ENCODE data around the gene TFAP2E. TPM values are rescaled to one million over a fixed set of nuclear protein-coding genes. Genes with fewer than 3 reads are reported as not detected.

TFAP2E gene
- total RNA-seq, 4 donors from 2014 or later: not detected

GRCh38 chr1:35555601-35556477 is 17.3 kb upstream of the TFAP2E start:
- ATAC-seq: no peak
- in situ Hi-C loops (cut with MboI; ENCODE audit: low sequenced_read_pairs in 4 of 4): loop anchor here in 1 of 4 donors (10.0 kb wide), 1 partner anchor 361 kb away; the partner anchor contains the start of gene SFPQ
- Histone ChIP-seq H3K27me3 (no peaks in the 10 kb centered on the region), H3K36me3 (peaks cover 0 to 16% of the 10 kb centered on the region in 2 donors), H3K4me3 (peak overlapping the region; percentile 84 to 99 (median 98)), H3K9me3 (no peaks in the 10 kb centered on the region), H3K27ac (peak overlapping the region; percentile 91 to 100 (median 99)), H3K4me1 (peaks cover 45 to 61% of the 10 kb centered on the region in 2 donors)
- intact Hi-C loops (cut with DNase I; ENCODE audit: low total_unique reads): loop anchor here (2.0 to 10.0 kb wide), 4 partner anchors 85 to 909 kb away; partner anchors contain the start of genes C1orf216, MRPS15, PSMB2 and SFPQ
- TF ChIP-seq POLR2A (IDR thresholded peaks at IDR 0.05) (no peak), CTCF (IDR thresholded peaks at IDR 0.05 in 4 of 5, conservative IDR thresholded peaks at IDR 0.05 in 1 of 5) (no peak)
- no peak for DNase-seq

DNA sequence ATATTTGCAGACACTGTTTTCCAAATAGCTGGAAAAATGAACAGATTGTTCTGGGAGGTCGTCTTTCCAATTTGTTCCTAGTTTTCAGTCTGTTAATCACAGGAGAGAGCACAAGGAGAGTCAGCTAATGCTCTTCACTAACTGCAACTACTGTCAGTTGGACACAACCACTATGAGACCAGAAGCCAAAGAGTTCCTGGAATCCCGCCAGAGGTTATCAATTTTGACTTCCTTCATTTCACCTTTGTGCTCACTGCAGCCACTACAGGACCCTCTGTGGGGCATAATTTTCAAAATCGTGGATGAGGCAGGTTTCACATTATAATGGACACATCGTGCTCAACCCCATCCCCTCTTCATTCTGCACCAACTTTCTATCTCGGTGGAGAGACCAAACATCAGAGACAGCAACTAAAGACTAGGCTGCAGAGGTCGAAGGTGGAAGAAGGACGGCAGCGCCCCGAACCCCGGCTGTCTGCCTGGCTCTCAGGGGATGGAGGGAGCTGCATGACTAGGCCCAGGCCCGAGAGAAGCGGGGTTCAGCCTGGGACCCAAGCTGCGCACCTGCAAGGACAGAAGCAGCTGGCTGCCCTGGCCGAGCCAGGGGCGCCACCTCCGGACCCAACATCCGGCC is 16.5 kb upstream of the TFAP2E start:
- no peak for ATAC-seq
- no peak for TF ChIP-seq POLR2A (IDR thresholded peaks at IDR 0.05)
- no peak for TF ChIP-seq CTCF (IDR thresholded peaks at IDR 0.05 in 4 of 5, conservative IDR thresholded peaks at IDR 0.05 in 1 of 5)

GRCh38 chr1:35557118-35557610 is 15.9 kb upstream of the TFAP2E start, which contains the start of gene KIAA0319L:
TSS of gene KIAA0319L (minus strand) at chr1:35557403. CDS start at chr1:35554491, 2,912 bp downstream.
- no peaks in the 10 kb centered on the region for H3K9me3 ChIP-seq
- H3K4me3 ChIP-seq: peak within 1 kb of the TSS; percentile 84 to 99 (median 98)
- in situ Hi-C loops (cut with MboI; ENCODE audit: low sequenced_read_pairs in 4 of 4): loop anchor here in 1 of 4 donors (10.0 kb wide), 1 partner anchor 362 kb away; the partner anchor contains the start of gene SFPQ
- H3K4me1 ChIP-seq: peaks cover 45 to 69% of the 10 kb centered on the region in 2 donors
- intact Hi-C loops (cut with DNase I; ENCODE audit: low total_unique reads): loop anchor here (2.0 to 10.0 kb wide), 4 partner anchors 84 to 908 kb away; partner anchors contain the start of genes C1orf216, MRPS15, PSMB2 and SFPQ
- peak within 1 kb of the TSS; percentile 91 to 100 (median 99) for H3K27ac ChIP-seq
- peaks cover 0 to 9% of the 10 kb centered on the region in 2 donors for H3K36me3 ChIP-seq
- TF ChIP-seq POLR2A (IDR thresholded peaks at IDR 0.05): peak; percentile 68 to 81
- TF ChIP-seq CTCF (IDR thresholded peaks at IDR 0.05 in 4 of 5, conservative IDR thresholded peaks at IDR 0.05 in 1 of 5): peak in 1 of 5 experiments; percentile 12
- H3K27me3 ChIP-seq: no peaks in the 10 kb centered on the region
- peak; percentile 93 to 94 for ATAC-seq
- peak; percentile 82 to 83 for DNase-seq

More for the DNA sequence above, 16.5 kb upstream of the TFAP2E start:
- peak overlapping the region; percentile 84 to 99 (median 98) for H3K4me3 ChIP-seq
- peaks cover 45 to 69% of the 10 kb centered on the region in 2 donors for H3K4me1 ChIP-seq
- DNase-seq: no peak
- intact Hi-C loops (cut with DNase I; ENCODE audit: low total_unique reads) (loop anchor here (2.0 to 10.0 kb wide), 4 partner anchors 84 to 908 kb away; partner anchors contain the start of genes C1orf216, MRPS15, PSMB2 and SFPQ), in situ Hi-C loops (cut with MboI; ENCODE audit: low sequenced_read_pairs in 4 of 4) (loop anchor here in 1 of 4 donors (10.0 kb wide), 1 partner anchor 362 kb away; the partner anchor contains the start of gene SFPQ)
- H3K27me3 ChIP-seq: no peaks in the 10 kb centered on the region
- peaks cover 0 to 15% of the 10 kb centered on the region in 2 donors for H3K36me3 ChIP-seq
- H3K9me3 ChIP-seq: no peaks in the 10 kb centered on the region
- H3K27ac ChIP-seq: peak overlapping the region; percentile 91 to 100 (median 99)

Measured in gastrocnemius medialis (tissue), 4 donors.